ENCODE results near the gene ARHGDIB.

ARHGDIB gene

GRCh38 chr12:14896521-14897169 lies 64.8 kb downstream of the ARHGDIB start:
- no peaks in the 10 kb centered on the region for H3K36me3 ChIP-seq (ENCODE audit: control insufficient read depth, insufficient read depth, low read length)
- H3K18ac ChIP-seq (ENCODE audit: low read length): no peak overlapping the region
- no peak overlapping the region for H3K4me2 ChIP-seq (ENCODE audit: low read length)
- no peak overlapping the region for H3K56ac ChIP-seq (ENCODE audit: low read length)
- no peak overlapping the region for H3K4ac ChIP-seq (ENCODE audit: low read depth, low read length)
- H3K9ac ChIP-seq (ENCODE audit: low read length): no peak overlapping the region
- DNase-seq: no peak
- no peaks in the 10 kb centered on the region for H3K27me3 ChIP-seq (ENCODE audit: insufficient read depth, low read length, poor library complexity)
- no peaks in the 10 kb centered on the region for H3K79me1 ChIP-seq (ENCODE audit: low read length)
- no peak overlapping the region for H2BK120ac ChIP-seq (ENCODE audit: low read depth, low read length)
- no peak overlapping the region for H4K5ac ChIP-seq (ENCODE audit: low read length)
- no peaks in the 10 kb centered on the region for H3K4me1 ChIP-seq (ENCODE audit: control insufficient read depth, low read depth, low read length)
- no peak overlapping the region for H4K8ac ChIP-seq (ENCODE audit: low read depth, low read length)
- H3K4me3 ChIP-seq (ENCODE audit: low read length): no peak overlapping the region
- H3K79me2 ChIP-seq (ENCODE audit: control insufficient read depth, insufficient read depth, low read length): no peaks in the 10 kb centered on the region
- WGBS (ENCODE audit: extremely low coverage, insufficient coverage, low lambda C conversion rate): no CpG with 5 or more reads among the region's 7 CpGs
- no peak overlapping the region for H2BK5ac ChIP-seq (ENCODE audit: low read length)
- no peak overlapping the region for H3K23ac ChIP-seq (ENCODE audit: low read length)
- H2BK15ac ChIP-seq (replicated peaks; ENCODE audit: low read depth): no peak overlapping the region
- no peak overlapping the region for H2AK5ac ChIP-seq (ENCODE audit: low read length)
- no peak overlapping the region for H3K27ac ChIP-seq (ENCODE audit: low read depth, low read length)

- no peak overlapping the region for H3K4ac ChIP-seq (ENCODE audit: low read depth, low read length)
- H3K27ac ChIP-seq (ENCODE audit: low read depth, low read length): no peak overlapping the region
- H3K18ac ChIP-seq (ENCODE audit: low read length): no peak overlapping the region
- H3K9ac ChIP-seq (ENCODE audit: low read length): no peak overlapping the region
- no CpG with 5 or more reads among the region's 5 CpGs for WGBS (ENCODE audit: extremely low coverage, insufficient coverage, low lambda C conversion rate)
- no peak overlapping the region for H2BK120ac ChIP-seq (ENCODE audit: low read depth, low read length)
- H3K23ac ChIP-seq (ENCODE audit: low read length): no peak overlapping the region
- H3K36me3 ChIP-seq (ENCODE audit: control insufficient read depth, insufficient read depth, low read length): no peaks in the 10 kb centered on the region
- no peaks in the 10 kb centered on the region for H3K27me3 ChIP-seq (ENCODE audit: insufficient read depth, low read length, poor library complexity)
- DNase-seq: no peak
- no peak overlapping the region for H4K5ac ChIP-seq (ENCODE audit: low read length)
- no peaks in the 10 kb centered on the region for H3K79me2 ChIP-seq (ENCODE audit: control insufficient read depth, insufficient read depth, low read length)
- H3K4me2 ChIP-seq (ENCODE audit: low read length): no peak overlapping the region
- no peak overlapping the region for H2BK5ac ChIP-seq (ENCODE audit: low read length)
- H2BK15ac ChIP-seq (replicated peaks; ENCODE audit: low read depth): no peak overlapping the region
- H3K79me1 ChIP-seq (ENCODE audit: low read length): no peaks in the 10 kb centered on the region
- H3K56ac ChIP-seq (ENCODE audit: low read length): no peak overlapping the region
- no peaks in the 10 kb centered on the region for H3K4me1 ChIP-seq (ENCODE audit: control insufficient read depth, low read depth, low read length)
- no peak overlapping the region for H4K8ac ChIP-seq (ENCODE audit: low read depth, low read length)
- H2AK5ac ChIP-seq (ENCODE audit: low read length): no peak overlapping the region
- H3K4me3 ChIP-seq (ENCODE audit: low read length): no peak overlapping the region
Observed at GRCh38 chr12:14893506-14894250, 67.7 kb downstream of the ARHGDIB start.

GRCh38 chr12:14892726-14893505 lies 68.5 kb downstream of the ARHGDIB start:
- H3K4ac ChIP-seq (ENCODE audit: low read depth, low read length): no peak overlapping the region
- H3K36me3 ChIP-seq (ENCODE audit: control insufficient read depth, insufficient read depth, low read length): no peaks in the 10 kb centered on the region
- no peaks in the 10 kb centered on the region for H3K79me1 ChIP-seq (ENCODE audit: low read length)
- no peak overlapping the region for H3K27ac ChIP-seq (ENCODE audit: low read depth, low read length)
- no peaks in the 10 kb centered on the region for H3K79me2 ChIP-seq (ENCODE audit: control insufficient read depth, insufficient read depth, low read length)
- no peak overlapping the region for H3K4me3 ChIP-seq (ENCODE audit: low read length)
- no peak for DNase-seq
- H4K8ac ChIP-seq (ENCODE audit: low read depth, low read length): no peak overlapping the region
- no peak overlapping the region for H3K4me2 ChIP-seq (ENCODE audit: low read length)
- H2BK15ac ChIP-seq (replicated peaks; ENCODE audit: low read depth): no peak overlapping the region
- no peak overlapping the region for H2BK5ac ChIP-seq (ENCODE audit: low read length)
- H3K18ac ChIP-seq (ENCODE audit: low read length): no peak overlapping the region
- no peak overlapping the region for H2BK120ac ChIP-seq (ENCODE audit: low read depth, low read length)
- H3K9ac ChIP-seq (ENCODE audit: low read length): no peak overlapping the region
- no CpG with 5 or more reads among the region's 7 CpGs for WGBS (ENCODE audit: extremely low coverage, insufficient coverage, low lambda C conversion rate)
- H3K4me1 ChIP-seq (ENCODE audit: control insufficient read depth, low read depth, low read length): no peaks in the 10 kb centered on the region
- H2AK5ac ChIP-seq (ENCODE audit: low read length): no peak overlapping the region
- no peaks in the 10 kb centered on the region for H3K27me3 ChIP-seq (ENCODE audit: insufficient read depth, low read length, poor library complexity)
- H4K5ac ChIP-seq (ENCODE audit: low read length): no peak overlapping the region
- no peak overlapping the region for H3K23ac ChIP-seq (ENCODE audit: low read length)
- H3K56ac ChIP-seq (ENCODE audit: low read length): no peak overlapping the region

Measured in mesendoderm (in vitro differentiated cells).